ENCODE measurements around the gene SPCS2.

SPCS2 gene

DNA sequence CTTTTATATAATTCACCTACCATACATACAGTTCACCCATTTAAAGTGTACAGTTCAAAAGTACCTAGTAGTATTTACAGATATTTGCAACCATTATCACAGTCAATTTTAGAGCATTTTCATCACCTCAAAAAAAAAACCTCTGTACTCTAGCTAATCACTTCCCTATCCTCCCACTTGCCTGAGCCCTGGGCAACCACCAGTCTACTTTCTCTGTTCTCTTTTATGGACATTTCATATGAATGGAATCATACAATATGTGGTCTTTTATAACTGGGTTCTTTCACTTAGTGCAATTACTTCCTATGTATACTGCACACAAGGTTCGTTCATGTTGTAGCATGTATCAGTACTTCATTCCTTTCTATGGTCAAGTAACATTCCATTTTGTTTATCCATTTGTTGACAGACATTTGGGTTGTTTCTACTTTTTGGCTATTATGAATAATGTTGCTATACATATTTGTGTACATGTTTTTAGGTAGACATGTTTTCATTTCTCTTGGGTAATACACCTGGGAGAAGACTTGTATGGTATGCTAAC, 21.9 kb downstream of the SPCS2 start:
- no peak for TF ChIP-seq NFIC (IDR thresholded peaks at IDR 0.05)
- no peak for TF ChIP-seq USF1 (IDR thresholded peaks at IDR 0.05)
- no peak for TF ChIP-seq ZBTB7A (IDR thresholded peaks at IDR 0.05; ENCODE audit: low read depth)
- TF ChIP-seq EGR1 (IDR thresholded peaks at IDR 0.05), result no peak
- TF ChIP-seq YY1 (IDR thresholded peaks at IDR 0.05; ENCODE audit: low read depth), result no peak
- TF ChIP-seq CEBPB (IDR thresholded peaks at IDR 0.05), result no peak
- no peak for TF ChIP-seq TEAD4 (IDR thresholded peaks at IDR 0.05)
- no peak for TF ChIP-seq FOXM1 (IDR thresholded peaks at IDR 0.05; ENCODE audit: borderline replicate concordance, low read depth)
- no peak for TF ChIP-seq RAD21 (IDR thresholded peaks at IDR 0.05; ENCODE audit: low read depth)
- no peak for TF ChIP-seq CREB1 (IDR thresholded peaks at IDR 0.05; ENCODE audit: low read depth)
- TF ChIP-seq TCF12 (IDR thresholded peaks at IDR 0.05; ENCODE audit: low read depth), result no peak
- TF ChIP-seq EP300 (IDR thresholded peaks at IDR 0.05; ENCODE audit: borderline replicate concordance), result no peak
- no peak for TF ChIP-seq TAF1 (IDR thresholded peaks at IDR 0.05; ENCODE audit: low read depth)
- TF ChIP-seq MAX (IDR thresholded peaks at IDR 0.05), result no peak
- TF ChIP-seq, protein P1, sequence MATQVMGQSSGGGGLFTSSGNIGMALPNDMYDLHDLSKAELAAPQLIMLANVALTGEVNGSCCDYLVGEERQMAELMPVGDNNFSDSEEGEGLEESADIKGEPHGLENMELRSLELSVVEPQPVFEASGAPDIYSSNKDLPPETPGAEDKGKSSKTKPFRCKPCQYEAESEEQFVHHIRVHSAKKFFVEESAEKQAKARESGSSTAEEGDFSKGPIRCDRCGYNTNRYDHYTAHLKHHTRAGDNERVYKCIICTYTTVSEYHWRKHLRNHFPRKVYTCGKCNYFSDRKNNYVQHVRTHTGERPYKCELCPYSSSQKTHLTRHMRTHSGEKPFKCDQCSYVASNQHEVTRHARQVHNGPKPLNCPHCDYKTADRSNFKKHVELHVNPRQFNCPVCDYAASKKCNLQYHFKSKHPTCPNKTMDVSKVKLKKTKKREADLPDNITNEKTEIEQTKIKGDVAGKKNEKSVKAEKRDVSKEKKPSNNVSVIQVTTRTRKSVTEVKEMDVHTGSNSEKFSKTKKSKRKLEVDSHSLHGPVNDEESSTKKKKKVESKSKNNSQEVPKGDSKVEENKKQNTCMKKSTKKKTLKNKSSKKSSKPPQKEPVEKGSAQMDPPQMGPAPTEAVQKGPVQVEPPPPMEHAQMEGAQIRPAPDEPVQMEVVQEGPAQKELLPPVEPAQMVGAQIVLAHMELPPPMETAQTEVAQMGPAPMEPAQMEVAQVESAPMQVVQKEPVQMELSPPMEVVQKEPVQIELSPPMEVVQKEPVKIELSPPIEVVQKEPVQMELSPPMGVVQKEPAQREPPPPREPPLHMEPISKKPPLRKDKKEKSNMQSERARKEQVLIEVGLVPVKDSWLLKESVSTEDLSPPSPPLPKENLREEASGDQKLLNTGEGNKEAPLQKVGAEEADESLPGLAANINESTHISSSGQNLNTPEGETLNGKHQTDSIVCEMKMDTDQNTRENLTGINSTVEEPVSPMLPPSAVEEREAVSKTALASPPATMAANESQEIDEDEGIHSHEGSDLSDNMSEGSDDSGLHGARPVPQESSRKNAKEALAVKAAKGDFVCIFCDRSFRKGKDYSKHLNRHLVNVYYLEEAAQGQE (IDR thresholded peaks at IDR 0.05; ENCODE audit: low read depth), result no peak

DNA sequence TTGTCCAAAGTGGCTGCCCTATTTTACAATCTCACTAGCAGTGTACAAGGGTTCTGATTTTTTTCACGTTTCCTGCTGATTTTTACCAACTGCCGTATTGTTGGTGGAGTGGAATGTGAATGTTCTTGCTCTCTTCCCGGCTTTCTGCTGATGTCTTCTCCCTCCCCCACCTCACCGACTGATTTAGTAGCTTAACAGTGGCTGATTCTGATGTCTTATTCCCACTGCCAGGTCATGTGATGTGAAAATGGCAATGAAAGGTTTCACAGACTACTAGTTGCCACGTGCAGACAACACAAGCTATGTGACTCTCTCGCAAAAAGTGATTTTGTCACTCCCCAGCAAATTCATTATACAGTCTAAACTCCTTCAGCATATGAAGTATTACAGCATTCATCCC, 22.4 kb downstream of the SPCS2 start:
- no peak for TF ChIP-seq TAF1 (IDR thresholded peaks at IDR 0.05; ENCODE audit: low read depth)

GRCh38 chr11:74978041-74978440, 29.0 kb downstream of the SPCS2 start:
- TF ChIP-seq TCF12 (IDR thresholded peaks at IDR 0.05; ENCODE audit: low read depth), result no peak

DNA sequence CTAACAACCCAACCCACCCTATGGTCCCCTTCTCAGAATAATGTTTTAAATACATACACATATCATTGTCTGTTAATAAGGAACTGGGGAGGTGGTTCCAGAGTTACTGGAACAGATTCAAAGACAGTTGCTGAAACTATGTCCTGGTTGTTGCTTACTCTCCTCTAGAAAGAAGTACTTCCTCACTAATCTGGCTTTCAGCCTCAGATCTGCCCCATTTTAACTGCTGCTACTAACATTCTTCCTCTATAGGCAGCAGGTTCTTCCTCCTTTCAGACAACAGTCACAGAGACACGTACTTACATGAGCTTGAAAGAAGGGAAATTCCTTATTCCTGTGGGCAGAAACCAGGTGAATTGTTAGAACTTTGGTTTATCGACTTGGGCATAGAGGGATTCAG, 31.6 kb downstream of the SPCS2 start:
- no peak for TF ChIP-seq TAF1 (IDR thresholded peaks at IDR 0.05; ENCODE audit: low read depth)
- TF ChIP-seq NFIC (IDR thresholded peaks at IDR 0.05), result no peak
- TF ChIP-seq YY1 (IDR thresholded peaks at IDR 0.05; ENCODE audit: low read depth), result no peak
- TF ChIP-seq, protein P1 (IDR thresholded peaks at IDR 0.05; ENCODE audit: low read depth), result no peak
- TF ChIP-seq TEAD4 (IDR thresholded peaks at IDR 0.05), result no peak
- no peak for TF ChIP-seq FOXM1 (IDR thresholded peaks at IDR 0.05; ENCODE audit: borderline replicate concordance, low read depth)
- TF ChIP-seq CEBPB (IDR thresholded peaks at IDR 0.05), result no peak
- TF ChIP-seq TCF12 (IDR thresholded peaks at IDR 0.05; ENCODE audit: low read depth), result no peak
- TF ChIP-seq RAD21 (IDR thresholded peaks at IDR 0.05; ENCODE audit: low read depth), result no peak
- TF ChIP-seq EGR1 (IDR thresholded peaks at IDR 0.05), result no peak
- TF ChIP-seq MAX (IDR thresholded peaks at IDR 0.05), result no peak
- TF ChIP-seq USF1 (IDR thresholded peaks at IDR 0.05), result no peak
- TF ChIP-seq EP300 (IDR thresholded peaks at IDR 0.05; ENCODE audit: borderline replicate concordance), result no peak
- no peak for TF ChIP-seq ZBTB7A (IDR thresholded peaks at IDR 0.05; ENCODE audit: low read depth)
- no peak for TF ChIP-seq CREB1 (IDR thresholded peaks at IDR 0.05; ENCODE audit: low read depth)

- no peak for TF ChIP-seq ZBTB7A (IDR thresholded peaks at IDR 0.05; ENCODE audit: low read depth)
Observed at GRCh38 chr11:74981888-74982287, 32.8 kb downstream of the SPCS2 start.

DNA sequence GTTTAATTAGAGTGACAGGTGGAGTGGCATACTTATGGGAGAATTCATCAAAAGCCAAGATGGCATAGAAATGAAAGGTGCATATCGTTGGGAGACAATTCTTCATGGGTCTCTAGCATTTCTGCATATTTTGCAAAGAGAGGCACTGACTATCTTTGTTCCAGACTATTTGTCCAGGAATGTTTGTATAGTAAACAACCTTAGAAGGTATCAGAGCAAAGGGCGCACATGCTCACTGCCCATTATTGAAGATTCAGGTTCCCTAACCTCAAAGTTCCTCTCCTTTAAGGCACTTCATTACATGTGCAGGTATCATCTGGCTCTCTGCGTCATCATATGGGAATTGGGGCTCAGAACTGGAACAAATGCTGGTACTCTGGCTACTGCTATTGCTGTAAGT, 35.0 kb downstream of the SPCS2 start:
- TF ChIP-seq RAD21 (IDR thresholded peaks at IDR 0.05; ENCODE audit: low read depth) (no peak), FOXM1 (IDR thresholded peaks at IDR 0.05; ENCODE audit: borderline replicate concordance, low read depth) (no peak), NFIC (IDR thresholded peaks at IDR 0.05) (no peak), EP300 (IDR thresholded peaks at IDR 0.05; ENCODE audit: borderline replicate concordance) (no peak), ZBTB7A (IDR thresholded peaks at IDR 0.05; ENCODE audit: low read depth) (no peak), CREB1 (IDR thresholded peaks at IDR 0.05; ENCODE audit: low read depth) (no peak), MAX (IDR thresholded peaks at IDR 0.05) (no peak), TCF12 (IDR thresholded peaks at IDR 0.05; ENCODE audit: low read depth) (no peak), EGR1 (IDR thresholded peaks at IDR 0.05) (no peak), TAF1 (IDR thresholded peaks at IDR 0.05; ENCODE audit: low read depth) (no peak), TEAD4 (IDR thresholded peaks at IDR 0.05) (no peak), CEBPB (IDR thresholded peaks at IDR 0.05) (no peak)
- TF ChIP-seq, protein P1 (IDR thresholded peaks at IDR 0.05; ENCODE audit: low read depth), result no peak
